ENCODE measurements around the gene MS4A8. TPM values are rescaled to one million over a fixed set of nuclear protein-coding genes. Genes with fewer than 3 reads are reported as not detected.

The MS4A8 gene
- total and polyA plus RNA-seq, 2 donors (not counting 1 experiment from before 2014, with no cell fraction given) = not detected

DNA sequence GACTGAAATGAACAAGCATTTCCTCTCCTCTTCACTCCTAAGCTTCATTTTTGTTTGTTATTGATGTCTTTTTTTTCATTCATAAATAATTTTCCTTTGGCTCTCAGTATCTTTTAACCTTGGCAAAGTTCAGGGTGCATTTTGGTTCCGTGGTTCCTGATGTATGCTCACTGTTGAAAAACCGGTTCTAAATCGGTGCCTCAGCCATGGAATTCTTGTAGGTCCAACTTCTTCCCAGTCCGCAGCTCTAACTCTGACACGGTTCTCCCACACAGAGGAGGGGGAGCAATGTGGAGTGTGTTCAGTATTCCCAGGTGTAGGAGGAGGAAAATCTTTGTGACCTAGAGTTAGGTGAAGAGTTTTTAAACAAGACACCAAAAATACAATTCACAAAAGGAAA is 44.7 kb downstream of the MS4A8 start:
- Histone ChIP-seq H2AFZ (ENCODE audit: insufficient read depth, low read depth, low read length, poor library complexity, severe bottlenecking) (no peak overlapping the region), H3K36me3 (replicated peaks in 1 of 2; ENCODE audit: control extremely low read depth in 1 of 2, control insufficient read depth in 1 of 2, extremely low read depth in 1 of 2, insufficient read depth in 2 of 2, low read length in 1 of 2) (no peaks in the 10 kb centered on the region), H3K27ac (ENCODE audit: low read length in 2 of 2) (no peak overlapping the region), H3K9ac (ENCODE audit: low read length) (no peak overlapping the region), H3K27me3 (replicated peaks in 1 of 4; ENCODE audit: control extremely low read depth in 1 of 4, control insufficient read depth in 3 of 4, insufficient read depth in 4 of 4, low read length in 3 of 4) (peaks cover 0 to 7% (median 0%) of the 10 kb centered on the region in 4 experiments), H3K79me2 (ENCODE audit: control insufficient read depth, insufficient read depth, low read length) (no peaks in the 10 kb centered on the region), H3K4me1 (ENCODE audit: control insufficient read depth in 2 of 2, insufficient read depth in 2 of 2, low read length in 2 of 2) (no peaks in the 10 kb centered on the region), H4K20me1 (ENCODE audit: control insufficient read depth, insufficient read depth, low read length, poor library complexity, severe bottlenecking) (no peaks in the 10 kb centered on the region), H3K4me3 (ENCODE audit: control extremely low read depth in 1 of 5, extremely low read depth in 1 of 5, insufficient read depth in 1 of 5, low read depth in 2 of 5, low read length in 4 of 5) (no peak overlapping the region), H3K4me2 (replicated peaks; ENCODE audit: low read depth, low read length, poor library complexity, severe bottlenecking) (no peak overlapping the region), H3K9me3 (ENCODE audit: control extremely low read depth in 1 of 3, control insufficient read depth in 2 of 3, insufficient read depth in 1 of 3, low read length in 2 of 3) (peaks cover 0 to 4% (median 3%) of the 10 kb centered on the region in 3 donors)
- ATAC-seq (ENCODE audit: low read depth) (no peak), DNase-seq (no peak)
- Mint-ChIP-seq H3K27me3 (peaks cover 19% of the 10 kb centered on the region), H3K27ac (no peak overlapping the region), H3K9me3 (ENCODE audit: insufficient read depth) (no peaks in the 10 kb centered on the region), H3K4me3 (no peak overlapping the region), H3K4me1 (no peaks in the 10 kb centered on the region)
- ChIA-PET CTCF (no interaction called here), POLR2A (no interaction called here)
- 100% methylated on average over 3 of the region's 5 CpGs for WGBS (ENCODE audit: insufficient coverage)
- intact Hi-C loops (cut with micrococcal nuclease) = no loop called here
- TF ChIP-seq, protein P1, sequence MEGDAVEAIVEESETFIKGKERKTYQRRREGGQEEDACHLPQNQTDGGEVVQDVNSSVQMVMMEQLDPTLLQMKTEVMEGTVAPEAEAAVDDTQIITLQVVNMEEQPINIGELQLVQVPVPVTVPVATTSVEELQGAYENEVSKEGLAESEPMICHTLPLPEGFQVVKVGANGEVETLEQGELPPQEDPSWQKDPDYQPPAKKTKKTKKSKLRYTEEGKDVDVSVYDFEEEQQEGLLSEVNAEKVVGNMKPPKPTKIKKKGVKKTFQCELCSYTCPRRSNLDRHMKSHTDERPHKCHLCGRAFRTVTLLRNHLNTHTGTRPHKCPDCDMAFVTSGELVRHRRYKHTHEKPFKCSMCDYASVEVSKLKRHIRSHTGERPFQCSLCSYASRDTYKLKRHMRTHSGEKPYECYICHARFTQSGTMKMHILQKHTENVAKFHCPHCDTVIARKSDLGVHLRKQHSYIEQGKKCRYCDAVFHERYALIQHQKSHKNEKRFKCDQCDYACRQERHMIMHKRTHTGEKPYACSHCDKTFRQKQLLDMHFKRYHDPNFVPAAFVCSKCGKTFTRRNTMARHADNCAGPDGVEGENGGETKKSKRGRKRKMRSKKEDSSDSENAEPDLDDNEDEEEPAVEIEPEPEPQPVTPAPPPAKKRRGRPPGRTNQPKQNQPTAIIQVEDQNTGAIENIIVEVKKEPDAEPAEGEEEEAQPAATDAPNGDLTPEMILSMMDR (IDR thresholded peaks at IDR 0.05) = no peak
- TF ChIP-seq EZH2 (IDR thresholded peaks at IDR 0.05; ENCODE audit: borderline replicate concordance, insufficient read depth, low read depth, low read length, poor library complexity, severe bottlenecking) = no peak

DNA sequence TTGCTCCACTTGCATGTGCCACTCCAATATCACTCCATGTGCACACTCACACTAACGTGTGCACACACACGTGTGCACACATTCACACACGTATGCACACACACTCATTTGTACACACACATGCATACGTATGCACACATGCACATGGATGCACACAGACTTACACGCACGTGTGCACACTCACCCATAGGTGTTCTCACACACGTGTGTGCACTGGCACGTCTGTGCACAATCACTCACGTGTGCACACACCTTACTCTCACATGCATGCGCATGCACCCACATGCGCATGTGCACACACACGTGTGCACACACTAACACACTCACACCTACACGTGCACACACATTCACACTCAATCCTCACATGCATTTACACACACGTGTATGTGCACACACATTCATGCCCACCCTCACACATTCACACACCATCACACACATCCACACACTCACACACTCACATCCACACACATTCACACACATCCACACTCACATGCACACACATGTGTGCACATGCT is 48.0 kb downstream of the MS4A8 start:
- Mint-ChIP-seq H3K4me1 (no peaks in the 10 kb centered on the region), H3K9me3 (ENCODE audit: insufficient read depth) (no peaks in the 10 kb centered on the region), H3K4me3 (no peak overlapping the region), H3K27me3 (peaks cover 34% of the 10 kb centered on the region), H3K27ac (no peak overlapping the region)
- no peak overlapping the region for H3K27ac ChIP-seq (ENCODE audit: low read length in 2 of 2)
- CTCF ChIA-PET = interaction anchor here (0.7 to 1.1 kb wide), 2 partner anchors 16 to 400 kb away, joined by 3 read pairs; no protein-coding TSS in a partner anchor
- no peaks in the 10 kb centered on the region for H3K79me2 ChIP-seq (ENCODE audit: control insufficient read depth, insufficient read depth, low read length)
- H3K27me3 ChIP-seq (replicated peaks in 1 of 4; ENCODE audit: control extremely low read depth in 1 of 4, control insufficient read depth in 3 of 4, insufficient read depth in 4 of 4, low read length in 3 of 4) = peaks cover 0 to 6% (median 0%) of the 10 kb centered on the region in 4 experiments
- H2AFZ ChIP-seq (ENCODE audit: insufficient read depth, low read depth, low read length, poor library complexity, severe bottlenecking) = no peak overlapping the region
- no peak overlapping the region for H3K4me3 ChIP-seq (ENCODE audit: control extremely low read depth in 1 of 5, extremely low read depth in 1 of 5, insufficient read depth in 1 of 5, low read depth in 2 of 5, low read length in 4 of 5)
- H3K4me2 ChIP-seq (replicated peaks; ENCODE audit: low read depth, low read length, poor library complexity, severe bottlenecking) = no peak overlapping the region
- WGBS (ENCODE audit: insufficient coverage) = 96% methylated on average over 14 of the region's 14 CpGs
- no peaks in the 10 kb centered on the region for H3K4me1 ChIP-seq (ENCODE audit: control insufficient read depth in 2 of 2, insufficient read depth in 2 of 2, low read length in 2 of 2)
- no peak overlapping the region for H3K9ac ChIP-seq (ENCODE audit: low read length)
- H3K36me3 ChIP-seq (replicated peaks in 1 of 2; ENCODE audit: control extremely low read depth in 1 of 2, control insufficient read depth in 1 of 2, extremely low read depth in 1 of 2, insufficient read depth in 2 of 2, low read length in 1 of 2) = no peaks in the 10 kb centered on the region
- POLR2A ChIA-PET = no interaction called here
- intact Hi-C loops (cut with micrococcal nuclease) = no loop called here
- peaks cover 0 to 1% (median 0%) of the 10 kb centered on the region in 3 donors for H3K9me3 ChIP-seq (ENCODE audit: control extremely low read depth in 1 of 3, control insufficient read depth in 2 of 3, insufficient read depth in 1 of 3, low read length in 2 of 3)
- H4K20me1 ChIP-seq (ENCODE audit: control insufficient read depth, insufficient read depth, low read length, poor library complexity, severe bottlenecking) = no peaks in the 10 kb centered on the region
- ATAC-seq (ENCODE audit: low read depth) (no peak), DNase-seq (no peak)
- TF ChIP-seq, protein P1 (IDR thresholded peaks at IDR 0.05) = no peak
- no peak for TF ChIP-seq EZH2 (IDR thresholded peaks at IDR 0.05; ENCODE audit: borderline replicate concordance, insufficient read depth, low read depth, low read length, poor library complexity, severe bottlenecking)

Data from B cell (primary cell).